CD4-positive, alpha-beta T cell treated with Interleukin-17A for 4 hours (primary cell): ENCODE measurements around the gene OR2S2.
"Not testable (repeated sequence)": the region's sequence is repeated elsewhere in the genome, so short reads cannot be mapped to it uniquely, and the experiment has no call there.

Experiments
- DNase-seq: peaks from one replicate; pipeline ENCODE4 v3.0.0-alpha.2; 2020; ENCODE audit warnings: mixed read lengths

The OR2S2 gene, protein sequence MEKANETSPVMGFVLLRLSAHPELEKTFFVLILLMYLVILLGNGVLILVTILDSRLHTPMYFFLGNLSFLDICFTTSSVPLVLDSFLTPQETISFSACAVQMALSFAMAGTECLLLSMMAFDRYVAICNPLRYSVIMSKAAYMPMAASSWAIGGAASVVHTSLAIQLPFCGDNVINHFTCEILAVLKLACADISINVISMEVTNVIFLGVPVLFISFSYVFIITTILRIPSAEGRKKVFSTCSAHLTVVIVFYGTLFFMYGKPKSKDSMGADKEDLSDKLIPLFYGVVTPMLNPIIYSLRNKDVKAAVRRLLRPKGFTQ

DNA sequence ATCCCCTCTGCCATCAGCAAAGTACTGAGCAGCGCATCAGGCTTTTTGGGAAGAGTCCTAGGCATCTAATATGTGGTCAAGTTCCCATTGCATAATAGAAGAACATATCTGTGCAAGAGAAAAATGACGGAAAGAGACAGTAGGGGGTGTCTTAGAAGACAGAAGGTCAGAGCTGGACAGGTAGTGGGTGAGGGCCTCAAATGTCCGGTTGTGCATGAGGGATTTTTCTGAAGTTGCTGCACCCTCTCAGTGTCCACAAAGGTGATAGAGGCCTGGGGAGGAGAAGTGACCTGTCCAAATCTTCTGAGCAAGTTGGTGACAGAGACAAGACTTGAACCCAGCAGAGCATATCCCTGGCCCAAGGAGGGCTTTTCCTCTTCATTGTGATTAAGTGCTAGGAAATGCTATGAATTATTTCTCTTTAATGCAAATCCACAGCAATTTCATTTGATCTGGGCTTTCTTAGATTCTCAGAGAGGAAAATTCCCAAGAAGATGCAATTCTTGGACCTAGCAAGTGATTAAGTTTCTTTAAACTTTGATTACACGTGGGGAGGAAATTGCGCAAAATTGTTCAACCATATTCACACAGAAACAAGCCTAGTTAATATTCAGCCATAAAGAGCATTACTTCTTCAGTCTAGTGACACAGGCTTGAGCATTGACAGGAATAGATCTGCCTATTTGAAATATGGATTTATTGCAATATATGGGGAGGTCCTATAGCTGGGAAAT, at the start of gene OR2S2:
TSS of gene OR2S2 (minus strand) at position 51 of the 734 bp plus-strand sequence. CDS start 56 bp downstream, outside the sequence.
- no peak for DNase-seq

DNA sequence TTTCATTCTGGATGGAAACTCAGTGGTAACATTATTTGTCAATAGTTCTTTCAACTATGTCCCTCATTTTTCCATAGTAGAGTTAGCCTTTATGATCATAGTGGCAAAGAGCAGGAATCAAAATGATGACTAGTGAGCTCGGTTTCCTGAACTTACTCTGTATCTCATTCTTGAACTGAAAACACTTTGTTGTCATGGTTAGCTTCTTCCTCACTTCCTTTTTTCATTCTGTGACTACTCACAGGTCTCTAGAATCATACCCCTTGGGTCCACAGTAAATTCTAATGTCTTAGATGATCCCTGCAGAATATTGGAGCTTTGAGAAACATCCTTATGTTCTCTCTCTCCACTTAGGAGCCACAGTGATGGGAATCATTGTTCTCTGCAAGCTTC, 49.4 kb upstream of the OR2S2 start:
- no peak for DNase-seq

DNA sequence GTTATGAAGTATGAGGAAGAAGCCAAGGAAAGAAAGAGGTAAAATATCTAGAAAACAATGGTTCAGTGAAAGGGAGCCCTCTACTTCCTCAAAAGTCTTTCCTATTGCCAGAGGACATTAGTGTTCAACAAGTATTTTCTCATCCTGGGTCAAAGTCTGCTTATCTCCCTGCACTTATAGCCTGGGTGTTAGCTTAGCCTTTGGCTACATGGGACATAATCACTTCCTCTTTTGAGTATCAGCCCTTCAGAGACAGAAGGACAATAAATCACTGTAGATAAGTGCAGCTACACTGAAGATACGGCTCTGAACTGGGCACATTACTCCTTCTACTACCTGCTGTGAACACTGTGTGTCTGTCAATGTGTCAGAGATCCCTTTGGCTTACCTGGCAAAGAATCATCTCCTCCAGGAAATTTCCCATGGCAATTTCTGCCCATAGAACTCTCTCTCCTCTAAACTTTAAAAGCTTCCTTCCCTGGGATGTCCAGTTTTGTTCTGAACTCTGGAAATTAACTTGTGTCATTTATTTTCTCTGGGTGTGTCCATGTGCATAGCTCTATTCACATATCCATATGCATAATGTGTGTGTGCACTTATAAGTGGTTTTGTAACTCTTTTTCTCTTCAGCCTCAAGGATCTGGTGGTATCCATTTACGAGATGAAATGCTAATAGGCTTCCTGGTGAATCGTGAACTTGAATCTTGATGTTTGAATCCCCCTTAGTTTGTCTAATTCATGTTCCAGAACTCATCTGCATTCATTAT, 48.8 kb upstream of the OR2S2 start:
- DNase-seq = no peak

DNA sequence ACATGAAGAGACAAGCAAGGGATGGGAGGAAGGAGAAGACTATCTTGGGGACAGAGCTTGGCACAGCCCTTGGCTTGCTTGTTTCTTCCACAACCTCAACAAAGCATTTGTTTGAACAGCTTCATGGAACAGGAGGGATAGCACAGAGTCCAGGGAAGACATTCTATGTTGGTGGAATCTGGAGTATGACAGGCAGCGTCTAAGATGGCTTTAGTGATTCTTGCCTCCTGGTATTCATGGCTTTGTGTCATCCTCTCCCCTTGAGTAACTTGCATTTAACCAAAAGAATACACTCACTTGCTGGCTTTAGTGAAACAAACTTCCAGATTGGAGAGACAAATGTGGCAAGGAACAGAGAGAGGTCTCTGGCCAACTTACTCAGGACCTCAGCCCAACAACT, 47.9 kb upstream of the OR2S2 start:
- no peak for DNase-seq

DNA sequence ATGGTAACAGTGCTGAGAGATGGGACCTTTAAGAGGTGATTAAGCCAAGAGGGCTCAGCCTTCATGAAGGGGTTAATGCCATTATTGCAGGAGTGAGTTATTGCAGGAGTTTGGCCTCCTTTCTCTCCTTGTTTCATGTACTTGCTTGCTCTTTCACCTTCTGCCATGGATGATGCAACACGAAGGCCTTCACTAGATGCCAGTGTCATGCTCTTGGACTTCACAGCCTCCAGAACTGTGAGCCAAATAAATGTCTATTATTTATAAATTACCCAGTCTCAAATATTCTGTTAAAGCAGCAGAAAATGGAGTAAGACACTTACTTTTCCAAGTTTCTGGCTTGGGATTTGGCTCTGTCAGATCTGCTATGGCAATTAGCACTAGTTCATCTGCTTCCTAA, 40.4 kb upstream of the OR2S2 start:
- no peak for DNase-seq

DNA sequence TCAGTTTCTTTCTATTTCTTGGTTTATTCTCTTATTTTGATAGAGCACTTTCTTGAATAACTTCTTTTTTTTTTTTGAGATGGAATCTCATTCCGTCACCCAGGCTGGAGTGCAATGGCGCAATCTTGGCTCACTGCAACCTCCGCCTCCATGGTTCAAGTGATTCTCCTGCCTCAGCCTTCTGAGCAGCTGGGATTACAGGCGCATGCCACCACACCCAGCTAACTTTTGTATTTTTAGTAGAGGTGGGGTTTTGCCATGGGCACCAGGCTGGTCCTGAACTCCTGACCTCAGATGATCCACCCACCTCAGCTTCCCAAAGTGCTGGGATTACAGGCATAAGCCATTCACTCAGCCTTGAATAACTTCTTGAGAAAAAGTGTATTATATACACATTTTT, 39.1 kb upstream of the OR2S2 start:
- DNase-seq = not testable (repeated sequence)

DNA sequence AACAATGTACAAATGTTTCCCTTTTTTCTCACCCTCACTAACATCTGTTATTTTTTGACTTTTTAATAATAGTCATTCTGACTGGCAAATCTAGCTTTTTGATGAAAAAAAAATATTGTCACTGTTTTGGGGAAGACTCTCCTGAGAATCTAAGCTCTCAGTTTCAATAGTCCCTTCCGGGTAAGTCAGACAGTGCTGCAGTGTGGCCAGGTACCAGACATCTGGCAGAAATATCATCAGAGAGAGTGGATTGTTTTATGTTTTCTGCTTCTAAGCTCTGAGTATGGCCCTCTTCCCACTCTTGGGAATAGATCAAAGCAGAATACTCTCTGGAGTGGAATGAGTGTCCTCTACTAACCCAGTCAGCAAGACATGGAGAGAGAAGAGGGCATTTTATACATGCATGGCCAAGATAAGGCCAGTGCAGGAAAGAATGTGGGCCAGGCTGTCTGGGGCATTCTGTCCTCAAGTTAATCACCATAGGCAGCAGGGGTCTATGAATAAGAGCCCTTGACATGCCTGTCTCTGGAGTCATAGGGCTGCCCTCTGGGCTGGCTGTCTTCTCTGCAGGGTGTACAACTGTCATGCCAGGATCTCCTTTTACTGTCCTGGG, 38.5 kb upstream of the OR2S2 start:
- DNase-seq = no peak

DNA sequence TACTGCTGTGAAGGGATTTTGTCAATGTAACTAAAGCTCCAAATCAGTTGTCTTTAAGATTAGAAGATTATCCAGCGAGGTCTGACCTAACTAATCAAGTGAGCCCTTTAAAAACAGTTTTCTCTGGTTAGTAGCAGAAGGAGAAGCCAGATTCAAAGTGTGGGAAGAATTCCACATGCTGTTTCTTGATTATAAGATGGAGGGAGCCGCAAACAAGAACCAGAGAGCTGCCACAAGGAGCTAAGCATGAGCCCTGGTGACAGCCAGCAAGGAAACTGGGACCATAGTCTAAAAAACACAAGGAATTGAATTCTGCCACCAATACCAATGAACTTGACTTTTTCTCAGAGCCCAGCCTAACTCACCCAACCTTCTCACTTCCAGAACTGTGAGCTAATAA, 37.0 kb upstream of the OR2S2 start:
- DNase-seq = no peak

DNA sequence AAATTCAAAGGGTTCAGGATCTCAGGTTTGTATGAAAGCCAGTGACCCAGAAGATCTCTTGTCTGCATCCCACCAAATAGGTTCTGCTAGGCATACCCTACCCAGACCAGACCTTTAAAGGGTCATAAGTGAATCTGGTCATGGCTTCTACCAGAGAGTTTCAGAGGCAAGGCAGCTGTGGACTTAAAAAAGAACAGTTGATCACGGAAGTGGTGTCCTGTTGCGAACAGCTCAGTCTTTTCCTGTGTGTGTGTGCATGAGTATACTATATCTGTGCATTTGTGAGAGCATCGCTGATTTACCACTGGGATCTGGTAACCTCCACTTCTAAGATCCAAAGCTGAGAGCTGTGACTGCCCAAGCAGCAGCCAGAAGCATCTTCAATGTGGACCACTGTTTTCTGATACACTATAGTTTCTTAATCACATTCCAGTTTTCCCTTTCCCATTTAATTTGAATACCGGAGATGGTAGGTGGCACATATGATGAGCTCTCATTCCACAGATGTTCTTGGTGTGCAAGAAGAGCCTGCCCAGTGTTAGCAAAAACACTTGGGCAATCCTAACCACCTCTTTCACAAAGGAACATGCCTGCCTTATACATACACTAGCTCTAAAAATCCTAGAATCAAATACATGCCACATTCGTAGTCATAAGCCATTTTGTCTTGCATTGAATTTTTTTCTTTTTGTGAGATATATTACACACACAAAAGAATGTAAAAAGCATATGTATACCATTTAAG, 36.2 kb upstream of the OR2S2 start:
- no peak for DNase-seq

DNA sequence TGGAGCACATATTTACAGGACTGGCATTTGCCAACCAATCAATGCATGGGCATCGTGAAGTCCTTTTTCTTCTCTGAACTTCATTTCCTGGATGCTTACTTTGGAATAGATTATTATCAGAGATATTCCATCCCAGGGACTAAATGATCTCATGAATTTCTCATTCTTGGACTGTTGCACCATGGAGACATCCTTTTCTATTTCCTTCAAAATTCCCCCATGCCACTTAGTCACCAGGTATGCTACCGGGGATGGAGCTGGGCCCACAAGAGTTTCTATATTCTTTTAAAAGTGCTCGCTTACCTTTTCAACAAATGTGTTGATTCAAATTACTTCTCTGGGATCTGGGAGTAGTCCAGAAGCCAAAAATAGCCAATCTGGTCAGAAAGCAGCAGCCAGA, 35.2 kb upstream of the OR2S2 start:
- DNase-seq = not testable (repeated sequence)

DNA sequence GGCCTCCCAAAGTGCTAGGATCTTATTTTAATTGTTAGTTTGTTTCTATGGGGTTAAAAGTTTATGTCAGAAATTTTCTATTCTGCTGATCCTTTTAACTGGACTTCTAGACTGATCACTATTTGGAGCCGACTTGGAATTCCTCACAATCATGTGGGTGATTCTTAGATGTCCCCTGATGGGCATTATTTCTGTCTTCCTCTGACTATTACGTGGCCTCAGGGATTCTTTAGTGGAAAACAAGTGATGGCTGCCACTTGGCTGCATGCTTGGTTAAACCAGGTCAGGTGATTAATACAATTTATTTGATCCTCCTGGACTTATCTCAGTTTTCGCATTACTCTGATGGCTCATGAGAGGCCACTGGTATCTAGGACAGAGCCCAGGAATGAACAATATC, 32.2 kb upstream of the OR2S2 start:
- DNase-seq = no peak

DNA sequence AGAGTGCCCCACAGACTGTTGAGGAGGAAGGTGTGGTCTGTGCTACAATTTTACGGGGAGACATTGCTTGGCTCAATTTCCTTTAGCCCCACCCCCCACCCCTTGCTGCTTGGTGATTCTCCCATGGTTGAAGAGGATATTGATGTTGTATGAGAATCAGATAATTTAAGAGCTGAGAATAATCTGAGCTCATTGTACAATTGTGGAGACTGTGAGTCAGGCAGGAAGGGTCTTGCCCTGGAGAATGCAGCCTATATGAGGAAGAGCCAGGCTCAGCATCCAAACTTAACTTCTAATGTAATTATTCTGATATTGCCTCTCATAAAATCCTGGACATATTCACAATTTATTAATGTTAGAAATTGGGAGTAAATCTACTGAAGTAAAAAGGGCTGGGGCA, 26.1 kb upstream of the OR2S2 start:
- no peak for DNase-seq

DNA sequence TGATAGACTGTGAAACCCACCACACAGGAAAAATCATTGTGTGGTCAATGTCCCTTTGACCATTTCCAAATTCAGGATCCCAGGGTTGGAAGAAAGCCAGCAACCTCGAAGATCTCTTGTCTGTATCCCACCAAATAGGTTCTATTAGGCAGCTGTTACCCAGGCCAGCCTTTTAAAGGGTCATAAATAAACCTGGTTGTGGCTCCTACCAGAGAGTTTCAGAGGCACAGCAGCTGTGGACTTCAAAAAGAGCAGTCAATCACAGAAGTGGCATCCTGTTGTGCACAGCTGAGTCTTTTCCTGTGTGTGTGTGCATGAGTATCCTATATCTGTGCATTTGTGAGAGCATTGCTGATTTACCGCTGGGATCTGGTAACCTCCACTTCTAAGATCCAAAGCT, 23.7 kb upstream of the OR2S2 start:
- DNase-seq = no peak

DNA sequence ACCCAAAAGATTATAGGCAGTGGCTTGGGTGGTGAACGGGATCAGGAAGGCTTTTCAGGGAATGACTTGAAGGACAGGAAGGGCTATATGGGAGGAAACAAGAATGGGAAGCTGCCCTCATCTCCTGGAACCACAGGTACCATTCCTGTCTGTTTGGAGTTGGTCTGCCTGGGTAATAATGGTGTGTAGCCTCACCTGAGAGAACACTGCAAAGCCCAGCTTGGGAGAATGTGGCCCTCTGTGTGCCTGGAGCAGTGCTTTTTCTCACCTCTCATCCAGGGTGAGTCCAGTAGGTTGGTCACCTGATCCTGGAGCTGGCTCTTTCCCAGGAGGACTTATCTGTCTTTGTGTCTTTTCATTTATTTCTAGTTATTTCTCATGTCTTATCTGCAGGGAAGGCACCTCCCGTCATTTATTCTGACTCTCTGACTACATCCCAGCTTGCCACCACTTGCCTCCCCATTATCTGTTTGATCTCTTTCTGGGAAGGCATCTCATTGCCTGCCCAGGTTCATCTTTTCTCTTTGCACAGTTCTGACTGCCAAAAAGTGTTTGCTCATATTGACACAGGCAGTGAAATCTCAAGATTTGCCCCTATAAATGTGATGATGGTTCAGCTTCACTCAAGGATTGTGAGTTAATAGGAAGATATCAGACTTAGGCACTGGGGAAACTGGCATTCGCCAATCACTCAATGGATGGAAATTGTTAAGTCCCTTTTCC, 22.5 kb upstream of the OR2S2 start:
- no peak for DNase-seq

DNA sequence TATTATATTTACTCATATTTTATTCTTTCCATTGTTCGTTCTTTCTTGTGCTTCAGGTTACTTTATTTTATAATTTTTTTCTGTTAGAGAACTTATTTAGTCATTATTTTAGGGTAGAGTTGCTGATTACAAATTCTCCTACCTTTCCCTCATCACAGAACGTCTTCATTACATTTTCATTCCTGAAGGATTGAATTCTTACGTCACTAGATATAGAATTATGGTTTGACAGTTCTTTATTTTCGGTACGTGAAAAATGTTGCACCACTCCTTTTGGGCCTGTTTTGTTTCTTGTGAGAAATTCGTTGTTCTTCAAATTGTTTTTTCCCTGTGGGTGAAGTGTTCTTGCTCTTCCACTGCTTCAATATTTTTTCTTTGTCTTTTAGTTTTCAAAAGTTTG, 20.8 kb upstream of the OR2S2 start:
- no peak for DNase-seq

DNA sequence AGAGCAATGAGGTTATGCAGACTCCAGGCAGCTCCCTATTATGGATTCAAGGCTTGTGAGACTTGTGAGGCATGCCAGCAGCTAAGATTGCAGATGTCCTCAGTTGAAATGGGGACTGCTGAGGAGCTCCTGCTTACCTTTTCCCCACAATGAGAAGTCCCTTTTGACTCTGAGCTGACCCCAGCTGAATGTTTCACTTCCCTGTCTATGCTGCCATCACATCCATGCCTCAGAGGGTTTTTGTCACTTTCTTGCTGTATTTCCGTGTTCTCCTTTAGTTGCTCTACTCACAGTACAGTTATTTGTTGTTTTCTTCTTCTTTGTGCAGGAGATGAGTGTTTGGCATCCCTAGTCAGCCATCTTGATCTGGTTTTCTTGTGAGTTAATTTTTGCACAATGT, 18.8 kb upstream of the OR2S2 start:
- no peak for DNase-seq

DNA sequence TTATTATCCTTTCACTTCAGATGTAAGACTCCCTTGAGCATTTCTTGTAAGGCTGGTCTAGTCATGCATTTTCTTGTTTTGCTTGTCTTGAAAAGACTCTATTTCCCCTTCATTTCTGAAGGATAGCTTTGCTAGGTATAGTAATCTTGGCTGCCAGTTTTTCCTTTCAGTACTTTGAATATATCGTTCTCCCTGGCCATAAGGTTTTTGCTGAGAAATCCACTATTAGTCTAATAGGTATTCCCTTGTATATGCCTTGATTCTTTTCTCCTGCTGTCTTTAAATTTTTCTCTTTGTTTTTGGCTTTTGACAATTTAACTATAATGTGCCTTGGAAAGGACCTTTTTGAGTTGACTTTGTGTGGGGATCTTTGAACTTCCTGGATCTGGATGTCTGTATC, 16.8 kb upstream of the OR2S2 start:
- DNase-seq = no peak

DNA sequence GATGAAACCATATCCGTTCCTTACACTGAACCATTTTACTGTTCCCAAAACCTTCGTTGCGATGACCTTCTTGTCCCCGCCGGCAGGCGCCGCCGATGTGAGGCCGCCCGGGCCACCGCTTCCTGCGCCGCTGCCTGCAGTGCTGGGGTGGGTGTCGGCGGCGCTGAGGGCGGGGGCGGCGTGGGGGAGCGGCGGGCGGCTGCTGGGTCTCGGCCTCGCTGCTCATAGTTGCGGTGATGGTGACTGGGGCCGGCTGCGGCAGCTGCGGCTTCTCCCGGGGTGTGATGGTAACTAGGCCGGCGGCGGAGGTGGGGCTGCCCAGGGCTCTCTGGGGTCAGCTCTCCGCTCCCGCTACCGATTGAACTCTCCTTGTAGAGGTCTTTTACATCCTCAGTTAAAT, 14.1 kb upstream of the OR2S2 start:
- DNase-seq = peak; percentile 51

DNA sequence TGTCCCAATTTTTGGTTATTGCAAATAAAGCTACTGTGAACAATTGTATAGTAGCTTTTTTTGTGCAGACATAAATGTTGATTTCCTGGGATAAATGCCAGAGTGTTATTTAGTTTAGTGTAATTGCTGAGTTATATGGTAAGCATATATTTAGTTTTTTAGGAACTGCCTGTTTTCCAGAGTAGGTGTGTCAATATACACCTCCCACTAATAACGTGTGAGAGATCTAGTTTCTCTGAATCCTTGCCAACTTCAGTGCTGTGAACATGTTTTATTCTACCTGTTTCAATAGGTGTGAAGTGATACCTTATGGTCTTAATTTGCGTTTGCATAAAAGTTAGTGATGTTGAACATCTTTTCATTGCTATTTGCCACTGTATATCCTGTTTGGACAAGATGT, 9.1 kb upstream of the OR2S2 start:
- DNase-seq = no peak

DNA sequence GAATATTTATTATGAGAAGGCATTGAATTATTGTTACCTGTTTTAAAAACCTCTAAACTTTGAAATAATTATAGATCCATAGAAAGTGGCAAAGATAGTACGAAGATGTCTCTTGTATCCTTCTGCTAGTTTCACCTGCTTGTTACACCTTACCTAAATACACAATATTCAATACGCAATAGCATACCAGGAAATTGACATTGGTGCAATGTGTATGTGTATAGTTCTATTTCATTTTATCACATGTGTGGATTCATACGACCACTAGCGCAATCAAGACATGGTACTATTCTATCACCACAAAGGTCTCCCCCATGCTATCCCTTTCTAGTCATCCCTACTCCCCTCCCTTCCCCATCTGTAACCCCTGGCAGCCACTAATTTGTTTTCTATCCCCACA, 8.5 kb upstream of the OR2S2 start:
- no peak for DNase-seq

DNA sequence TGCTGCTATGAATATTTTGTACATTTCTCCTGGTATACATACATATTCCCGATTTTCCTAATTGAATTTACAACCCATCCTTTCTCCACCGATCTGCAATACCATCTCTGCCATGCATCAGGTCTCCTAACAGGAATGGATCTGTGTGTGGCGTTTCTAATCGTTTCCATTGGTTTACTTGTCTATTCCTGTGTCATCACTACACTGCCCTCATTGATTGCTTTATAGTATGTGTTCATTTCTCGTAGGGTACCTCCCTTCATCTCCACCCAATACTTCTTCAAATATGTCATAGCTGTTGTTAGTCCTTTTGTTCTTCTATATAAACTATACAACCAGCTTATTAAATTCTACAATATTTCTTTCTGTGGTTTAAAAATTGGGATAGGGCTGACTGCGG, 7.1 kb upstream of the OR2S2 start:
- no peak for DNase-seq
